GM18502 (cell line): ENCODE data around the gene ZNFX1.
"Not testable (repeated sequence)": the region's sequence is repeated elsewhere in the genome, so short reads cannot be mapped to it uniquely, and the experiment has no call there.

Experiments
- ATAC-seq: cut with Tn5 transposase; IDR thresholded peaks from one replicate; pipeline ENCODE4 v1.9.1; 2021; ENCODE audit warnings: mild to moderate bottlenecking; ENCODE audit not compliant: unreplicated experiment, poor library complexity

ZNFX1 gene

DNA sequence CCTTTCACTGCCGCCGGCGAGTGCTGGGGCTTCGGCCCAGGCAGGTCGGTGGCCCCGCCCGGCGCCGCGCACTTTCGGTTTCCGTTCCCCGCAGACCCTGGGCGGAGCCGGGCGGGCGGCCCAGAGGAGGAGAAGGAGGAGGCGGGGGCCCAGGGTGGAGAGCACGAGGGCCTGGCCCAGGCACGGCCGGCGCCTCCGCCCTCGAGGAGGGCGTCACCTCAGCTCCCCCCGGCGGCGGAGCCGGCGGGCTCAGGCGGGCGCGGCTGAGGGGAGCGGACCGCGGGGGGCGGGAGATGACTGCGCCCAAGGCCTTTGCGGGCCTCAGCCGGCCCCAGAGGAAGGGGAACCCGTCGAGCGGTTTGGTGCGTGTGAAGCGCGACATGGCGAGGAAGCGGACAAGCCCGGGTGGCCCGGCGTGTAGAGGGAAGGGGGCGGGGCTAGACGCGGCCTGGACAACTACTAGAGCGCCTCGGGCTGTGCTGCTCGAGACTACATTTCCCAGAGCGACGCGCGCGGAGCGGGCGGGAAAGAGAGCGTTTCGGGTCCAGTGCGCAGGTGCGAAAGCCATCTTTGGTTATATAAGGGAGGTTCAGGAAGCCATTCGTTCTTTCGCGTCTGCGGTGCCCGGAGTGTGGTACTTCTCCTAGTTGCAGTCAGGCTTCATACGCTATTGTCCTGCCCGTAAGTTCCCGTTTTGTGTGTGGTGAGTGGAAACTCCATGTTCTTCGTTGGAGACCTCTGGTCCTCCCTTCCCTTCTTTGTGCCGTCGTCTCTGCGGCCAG lies at the start of gene ZNFX1:
Gene ZNFX1, minus strand, starts transcription at position 22 of the 782 bp plus-strand sequence. CDS start 2,218 bp downstream, outside the sequence.
- ATAC-seq = peak; percentile 83

DNA sequence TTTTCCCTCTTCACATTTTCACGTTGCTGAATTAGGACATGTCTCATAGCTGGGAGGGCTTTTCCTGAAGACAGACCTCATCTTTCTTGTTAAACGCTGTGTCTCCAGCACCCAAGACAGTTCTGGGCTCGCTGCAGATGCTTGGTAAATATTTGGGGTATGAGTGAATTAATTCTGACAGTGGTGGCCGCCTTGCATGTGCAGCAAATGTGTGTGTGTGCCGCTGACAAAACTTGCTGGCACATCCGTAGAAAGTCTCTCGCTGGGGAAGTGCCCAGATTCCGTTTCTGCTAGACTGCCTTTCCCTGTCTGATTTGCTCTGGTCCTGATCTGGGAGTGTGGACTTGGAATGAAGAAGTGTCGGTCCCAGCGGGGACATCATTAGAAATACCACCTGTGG lies 48.2 kb upstream of the ZNFX1 start:
- ATAC-seq = no peak

DNA sequence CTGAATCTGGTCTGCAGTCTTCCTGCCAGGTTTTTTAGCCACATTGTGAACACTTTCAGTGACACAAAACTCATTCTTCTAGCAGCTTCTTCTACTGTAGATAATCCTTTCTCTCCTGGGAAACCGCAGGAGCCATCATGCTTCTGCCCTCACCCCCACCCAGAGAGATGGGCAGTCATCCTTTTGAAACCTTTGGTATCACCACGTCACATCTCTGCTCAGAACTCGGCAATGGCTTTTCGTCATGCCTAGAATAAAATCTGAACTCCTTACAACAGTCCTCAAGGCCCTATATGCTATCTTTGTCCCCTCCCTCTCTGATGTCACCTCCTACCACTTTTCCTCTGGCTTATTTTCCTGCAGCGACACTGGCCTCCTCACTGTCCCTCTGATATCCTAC lies 46.4 kb upstream of the ZNFX1 start:
- no peak for ATAC-seq

DNA sequence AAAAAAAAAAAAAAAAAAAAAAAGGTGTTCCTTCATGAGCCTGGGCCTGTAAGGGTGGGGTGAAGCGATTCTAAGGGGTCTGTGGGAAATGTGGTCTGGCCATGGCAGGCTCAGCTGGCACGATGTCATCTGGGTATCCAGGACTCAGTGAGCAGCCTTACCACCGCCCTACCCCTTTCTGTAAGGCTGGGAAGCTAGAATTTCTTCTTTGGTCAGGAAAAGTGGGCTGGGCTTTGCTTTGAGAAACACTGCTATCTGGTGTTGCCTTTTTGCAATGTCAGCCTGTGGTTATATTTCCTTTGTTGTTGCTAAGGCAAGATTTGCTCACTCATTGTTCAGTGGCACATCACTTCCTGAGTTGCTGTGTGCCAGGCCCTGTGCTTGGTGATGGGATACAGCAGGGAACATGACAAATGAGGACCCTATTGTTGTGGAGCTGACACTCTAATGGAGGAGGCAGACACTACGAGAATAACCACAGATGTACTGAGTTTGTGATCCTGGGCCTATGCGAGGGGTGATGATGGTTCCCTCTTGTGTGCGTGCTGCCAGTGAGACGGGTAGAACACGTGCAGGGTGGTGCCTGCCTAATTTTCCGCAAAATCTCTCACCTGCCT lies 45.9 kb upstream of the ZNFX1 start:
- ATAC-seq = no peak

DNA sequence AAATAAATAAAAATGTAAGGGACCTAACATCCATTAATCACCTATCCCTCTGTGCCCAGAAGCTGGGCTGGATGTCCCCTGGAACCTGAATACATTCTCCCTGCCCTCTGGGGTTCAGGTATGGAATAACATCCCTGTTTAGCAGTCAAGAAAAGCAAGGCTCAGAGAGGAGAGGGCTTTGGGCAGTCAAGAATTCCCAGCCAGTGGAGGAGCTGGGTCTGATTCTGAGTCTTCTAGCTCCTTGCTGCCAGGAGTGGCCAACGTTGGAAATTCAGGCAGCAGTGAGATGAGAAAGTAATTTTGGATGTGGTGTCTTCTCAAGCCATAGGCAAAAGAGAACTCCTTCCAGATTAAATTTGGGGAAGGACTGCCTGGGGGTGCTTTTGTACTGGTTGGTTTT lies 42.6 kb upstream of the ZNFX1 start:
- no peak for ATAC-seq

DNA sequence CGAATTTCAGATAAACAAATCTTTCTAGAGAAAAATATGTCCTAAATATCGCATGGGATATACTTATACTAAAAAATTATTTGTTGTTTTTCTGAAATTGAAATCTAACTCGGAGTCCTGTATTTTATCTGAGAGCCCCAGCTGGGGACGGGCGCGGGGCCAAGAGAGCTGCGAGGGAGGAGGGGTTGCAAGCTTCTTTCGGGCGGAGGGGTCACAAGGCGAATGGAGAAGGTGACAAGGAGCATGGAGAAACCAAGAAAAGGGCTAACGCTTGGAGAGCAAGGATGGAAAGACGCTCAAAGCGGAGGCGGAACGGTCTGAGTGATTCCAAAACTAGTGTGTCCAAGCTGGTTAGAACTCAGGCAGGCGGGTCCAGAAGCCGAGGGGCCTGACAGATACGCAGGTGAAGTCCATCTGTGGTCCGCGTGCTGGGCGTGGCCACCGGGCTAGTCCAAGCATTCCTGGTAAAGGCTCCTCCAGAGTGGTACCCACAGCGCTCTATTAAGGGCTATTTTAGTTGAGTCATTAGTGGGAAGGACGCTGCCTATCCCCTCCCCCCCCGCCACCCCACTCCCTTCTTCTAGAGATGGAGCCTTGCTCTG lies 41.5 kb upstream of the ZNFX1 start:
- no peak for ATAC-seq

DNA sequence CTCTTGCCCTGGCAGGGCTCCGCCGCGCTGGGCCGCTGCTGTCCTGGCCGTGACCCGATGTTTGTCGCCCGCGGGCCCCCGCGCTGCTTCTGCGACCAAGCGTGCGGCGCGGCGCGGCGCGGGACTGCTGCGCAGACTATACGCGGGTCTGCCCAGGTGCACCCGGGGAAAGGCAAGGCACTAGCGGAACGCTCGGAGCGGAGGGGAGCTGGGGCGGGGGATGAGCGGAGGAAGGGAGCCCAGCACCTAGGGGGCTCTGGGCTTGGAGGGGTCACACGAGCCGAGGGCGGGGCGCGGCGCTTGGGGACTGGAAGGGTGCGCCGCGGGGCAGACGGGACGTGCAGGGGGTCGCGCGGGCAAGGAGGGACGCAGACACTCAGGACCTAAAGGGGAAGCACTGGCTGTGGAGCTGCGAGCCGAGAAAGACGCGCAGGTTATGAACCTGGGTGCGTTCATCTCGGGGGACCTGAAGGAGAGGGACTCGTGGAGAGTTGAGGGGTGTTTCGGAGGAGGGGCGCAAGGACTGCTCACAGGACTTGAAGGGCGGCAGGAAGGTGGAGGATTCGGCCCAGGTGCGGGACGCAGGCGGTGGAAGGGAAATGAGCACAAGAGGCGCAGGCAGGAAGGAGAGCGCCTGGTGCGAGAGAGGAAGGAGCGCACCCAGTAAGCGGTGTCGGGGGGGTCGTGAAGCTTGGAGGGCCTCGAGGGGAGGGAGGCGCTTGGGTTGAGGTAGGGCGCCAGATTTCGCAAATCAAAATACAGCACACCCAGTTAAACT lies 40.8 kb upstream of the ZNFX1 start:
- no peak for ATAC-seq

DNA sequence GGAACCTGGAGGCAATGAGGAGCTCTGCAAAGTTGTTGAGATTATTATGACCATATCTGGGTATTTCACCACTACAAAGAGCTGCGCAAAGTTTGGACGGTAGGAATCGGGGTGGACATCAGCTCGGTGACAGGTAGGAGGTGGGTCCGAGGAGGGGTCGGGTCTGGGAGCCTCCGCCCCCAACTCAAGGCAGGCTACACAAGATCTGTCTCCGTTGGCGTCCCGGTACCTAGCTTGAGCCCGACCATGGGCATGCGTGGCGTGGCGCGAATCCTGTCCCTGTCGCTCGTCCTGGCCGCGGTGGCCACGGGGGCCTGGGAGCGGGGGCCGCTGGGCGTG lies 40.2 kb upstream of the ZNFX1 start:
- ATAC-seq = no peak

DNA sequence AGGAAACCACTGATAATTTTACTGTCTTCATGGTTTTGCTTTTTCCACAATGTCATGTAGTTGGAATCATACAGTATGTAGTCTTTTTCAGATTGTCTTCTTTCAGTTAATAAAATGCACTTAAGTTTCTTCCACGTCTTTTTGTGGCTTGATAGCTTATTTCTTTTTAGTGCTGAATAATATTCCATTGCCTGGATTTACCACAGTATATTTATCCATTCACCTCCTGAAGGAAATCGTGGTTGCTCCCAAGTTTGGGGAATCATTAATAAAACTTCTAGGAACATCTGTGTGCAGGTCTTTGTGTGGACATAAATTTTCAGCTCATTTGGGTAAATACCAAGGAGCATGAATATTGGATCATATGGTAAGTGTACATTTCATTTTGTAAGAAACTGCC lies 38.8 kb upstream of the ZNFX1 start:
- ATAC-seq = no peak

DNA sequence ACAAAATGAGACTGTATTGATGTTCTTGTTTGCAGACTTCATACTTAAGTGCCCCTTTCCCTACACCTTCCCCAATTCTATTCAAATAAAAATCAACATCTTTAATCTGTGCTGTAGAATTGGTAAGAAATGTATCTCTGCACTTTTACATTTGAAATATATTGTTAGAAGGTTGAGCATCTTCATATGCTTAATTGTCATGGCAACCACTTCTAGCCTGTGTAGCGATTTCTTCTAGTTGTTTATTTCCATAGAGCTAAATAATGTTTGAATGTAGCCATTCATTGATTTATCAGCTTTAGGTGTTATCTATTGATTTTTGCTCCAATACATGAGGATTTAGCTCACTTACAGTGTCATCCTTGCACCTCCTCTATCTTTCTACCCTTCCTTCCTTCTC lies 37.7 kb upstream of the ZNFX1 start:
- ATAC-seq = no peak

DNA sequence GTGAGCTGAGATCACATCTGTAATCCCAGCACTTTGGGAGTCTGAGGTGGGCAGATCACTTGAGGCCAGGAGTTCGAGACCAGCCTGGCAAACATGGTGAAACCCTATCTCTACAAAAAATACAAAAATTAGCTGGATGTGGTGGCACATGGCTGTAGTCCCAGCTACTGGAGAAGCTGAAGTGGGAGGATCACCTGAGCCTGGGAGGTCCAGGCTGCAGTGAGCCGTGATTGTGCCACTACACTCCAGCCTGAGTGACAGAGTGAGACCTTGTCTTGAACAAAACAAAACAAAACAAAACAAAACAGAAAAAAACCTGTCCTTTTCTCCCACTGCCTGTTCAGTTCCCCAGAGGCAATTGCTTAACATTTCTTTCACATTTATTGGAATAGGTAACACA lies 36.2 kb upstream of the ZNFX1 start:
- ATAC-seq = not testable (repeated sequence)

DNA sequence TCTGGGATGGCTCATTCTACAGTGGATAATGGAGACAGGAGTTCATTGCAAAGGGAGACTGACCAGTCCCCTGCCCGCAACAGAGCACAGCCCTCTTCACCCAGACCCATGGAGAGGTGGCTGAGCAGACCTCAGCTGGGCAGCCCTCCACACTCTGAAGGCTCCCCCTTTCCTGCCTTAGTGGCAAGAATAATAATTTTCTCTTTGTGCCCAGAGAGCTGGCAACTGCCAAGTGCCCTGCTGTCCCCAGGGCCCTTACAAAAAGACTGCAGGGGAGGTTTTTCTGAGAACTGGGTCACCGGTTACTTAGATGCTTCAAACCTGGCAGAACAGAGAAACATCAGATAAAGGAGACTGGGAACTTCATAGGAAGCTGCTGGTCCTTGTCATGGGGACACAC lies 35.4 kb upstream of the ZNFX1 start:
- no peak for ATAC-seq

DNA sequence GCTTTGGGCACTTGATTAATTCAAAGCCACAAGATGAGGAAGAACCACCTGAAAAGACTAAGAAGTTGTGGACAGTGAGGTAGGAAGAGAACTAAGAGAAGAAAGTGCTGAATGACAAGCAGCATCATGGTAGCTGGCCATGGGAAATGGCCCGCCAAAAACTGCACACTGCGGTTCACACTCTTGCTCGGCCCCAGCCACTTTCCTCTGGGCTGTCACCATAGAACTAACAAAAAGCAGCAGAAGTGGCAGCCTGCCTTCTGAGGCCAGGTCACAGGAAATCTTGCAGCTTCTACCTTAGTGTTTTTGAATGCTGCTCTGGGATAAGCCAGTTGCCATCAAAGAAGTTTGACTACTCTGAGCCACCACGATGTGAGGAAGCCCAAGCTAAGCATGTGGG lies 34.8 kb upstream of the ZNFX1 start:
- no peak for ATAC-seq

DNA sequence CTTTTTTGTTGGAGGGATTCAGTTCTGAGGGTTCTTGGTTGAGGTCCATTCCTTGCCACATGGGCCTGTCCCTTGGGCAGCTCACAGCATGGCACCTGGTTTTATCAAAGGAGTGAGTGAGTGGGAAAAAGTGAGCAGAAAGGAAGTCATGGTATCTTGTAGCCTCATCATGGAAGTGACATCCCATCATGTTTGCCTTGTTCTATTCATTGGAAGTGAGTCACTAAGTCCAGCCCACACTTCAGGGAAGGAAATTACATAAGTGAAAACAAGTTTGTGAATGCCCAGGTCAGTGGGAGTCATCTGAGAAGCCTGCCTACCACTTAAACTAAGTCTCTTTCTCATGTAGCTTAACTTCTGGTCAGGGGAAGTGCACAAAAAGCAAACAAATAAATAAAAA lies 32.8 kb upstream of the ZNFX1 start:
- ATAC-seq = no peak

DNA sequence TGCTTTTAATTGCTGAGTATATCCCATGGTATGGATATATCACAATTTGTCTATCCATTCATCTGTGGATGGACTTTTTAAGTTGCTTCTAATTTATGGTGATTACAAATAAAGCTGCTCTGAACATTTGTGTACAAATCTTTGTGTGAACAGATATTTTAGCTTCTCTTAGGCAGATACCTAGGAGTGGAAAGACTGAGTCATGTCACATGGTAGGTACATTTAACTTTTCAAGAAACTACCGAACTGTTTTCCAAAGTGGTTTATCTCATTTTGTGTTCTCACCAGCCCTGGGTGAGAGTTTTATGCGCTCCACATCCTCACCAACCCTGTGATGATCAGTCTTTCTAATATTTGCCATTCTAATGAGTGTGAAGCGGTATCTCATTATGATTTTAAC lies 31.0 kb upstream of the ZNFX1 start:
- ATAC-seq = no peak

DNA sequence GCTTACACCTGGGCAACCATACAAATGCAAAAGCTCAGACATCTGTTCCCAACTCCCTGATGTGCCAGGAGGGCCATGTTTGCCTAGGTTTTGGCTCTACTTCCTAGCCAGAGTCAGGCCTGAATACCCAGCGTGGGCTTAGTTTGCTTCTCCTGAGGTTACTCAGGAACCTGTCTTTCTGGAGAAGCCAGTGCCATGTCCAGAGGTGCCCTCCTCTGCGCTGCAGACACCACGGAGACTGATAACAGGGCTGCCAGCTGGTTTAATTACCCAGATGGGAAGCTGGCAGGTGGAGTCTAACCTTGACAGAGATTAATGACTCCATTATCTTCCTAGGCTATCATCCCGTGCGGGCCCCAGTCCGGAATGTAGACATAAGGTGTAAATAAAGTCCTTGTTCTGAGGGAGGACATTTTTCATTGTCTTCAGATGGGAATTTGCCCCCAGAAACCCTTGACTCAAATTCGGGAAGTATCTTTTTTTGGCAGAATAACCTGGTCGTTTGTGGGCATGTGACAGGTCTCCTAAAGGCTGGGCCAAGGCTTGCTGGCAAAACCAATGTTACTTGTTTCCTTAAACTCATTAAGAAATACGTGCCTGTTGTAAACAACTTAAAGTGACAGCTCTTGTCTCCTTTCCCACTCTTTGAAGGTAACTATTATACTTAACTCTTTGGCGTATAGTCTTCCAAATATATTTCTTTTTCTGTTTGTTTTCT lies 29.2 kb upstream of the ZNFX1 start:
- no peak for ATAC-seq

DNA sequence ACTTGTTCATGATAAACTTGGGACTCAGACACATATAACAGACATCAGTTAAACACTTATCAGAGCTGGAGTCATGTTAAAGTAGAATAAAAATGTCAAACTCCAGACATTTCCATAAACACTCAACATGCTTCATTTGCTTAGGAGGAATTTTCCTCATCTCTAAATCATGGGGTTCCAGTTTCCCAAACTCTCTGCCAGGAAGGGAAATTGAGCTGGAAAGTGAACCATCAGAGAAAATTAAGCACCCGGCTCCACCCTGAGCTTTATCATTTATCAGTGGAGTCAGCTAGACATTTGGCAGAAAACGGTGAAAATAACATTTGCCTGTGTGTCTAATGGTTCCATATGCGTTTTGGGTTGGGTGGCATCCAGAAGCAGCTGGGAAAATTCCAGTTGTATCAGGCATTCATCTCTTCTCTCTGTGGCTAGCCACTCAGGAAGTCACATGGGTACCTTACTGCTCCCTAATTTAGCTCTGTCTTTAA lies 25.3 kb upstream of the ZNFX1 start:
- no peak for ATAC-seq

DNA sequence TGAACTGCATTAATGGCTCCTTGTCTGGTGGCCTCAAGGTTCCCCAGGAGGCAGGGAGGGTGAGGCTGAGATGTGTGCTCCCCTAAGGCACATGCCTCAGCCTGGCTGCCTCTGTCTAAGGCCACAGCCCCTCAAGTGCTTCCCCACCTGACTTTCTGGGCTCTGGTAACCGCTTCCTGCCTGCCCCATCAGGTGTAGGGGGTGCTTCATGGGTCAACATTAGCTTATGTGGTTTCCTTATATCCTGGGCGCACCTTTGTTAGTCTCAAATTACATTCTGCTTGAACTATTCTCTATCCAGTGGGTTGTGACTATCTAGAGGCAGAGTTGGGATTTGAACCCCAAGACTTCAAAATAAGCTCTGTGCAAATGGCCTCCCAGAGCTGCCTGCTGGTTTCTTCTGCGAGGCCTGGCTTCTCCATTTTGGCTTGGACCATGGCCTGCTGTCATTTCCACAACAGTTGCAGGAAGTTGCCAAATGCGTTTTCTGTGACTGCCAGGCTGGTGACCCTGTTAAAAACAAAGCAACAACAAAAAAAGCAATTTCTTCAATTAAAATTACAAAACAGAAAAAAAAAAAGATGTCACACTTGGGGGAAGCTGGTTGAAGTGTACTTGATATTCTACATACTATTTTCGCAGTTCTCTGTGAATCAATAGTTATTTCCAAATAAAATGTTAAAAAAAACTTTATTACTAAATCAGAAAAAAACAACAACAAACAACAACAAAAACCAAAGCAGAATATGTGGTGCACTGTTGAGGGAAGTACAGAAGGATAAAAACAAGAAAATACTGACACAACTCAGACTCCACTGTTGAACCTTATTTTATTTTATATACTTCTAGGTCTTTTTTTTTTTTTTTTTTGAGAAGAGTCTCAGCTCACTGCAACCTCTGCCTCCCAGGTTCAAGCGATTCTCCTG lies 20.0 kb upstream of the ZNFX1 start:
- no peak for ATAC-seq

DNA sequence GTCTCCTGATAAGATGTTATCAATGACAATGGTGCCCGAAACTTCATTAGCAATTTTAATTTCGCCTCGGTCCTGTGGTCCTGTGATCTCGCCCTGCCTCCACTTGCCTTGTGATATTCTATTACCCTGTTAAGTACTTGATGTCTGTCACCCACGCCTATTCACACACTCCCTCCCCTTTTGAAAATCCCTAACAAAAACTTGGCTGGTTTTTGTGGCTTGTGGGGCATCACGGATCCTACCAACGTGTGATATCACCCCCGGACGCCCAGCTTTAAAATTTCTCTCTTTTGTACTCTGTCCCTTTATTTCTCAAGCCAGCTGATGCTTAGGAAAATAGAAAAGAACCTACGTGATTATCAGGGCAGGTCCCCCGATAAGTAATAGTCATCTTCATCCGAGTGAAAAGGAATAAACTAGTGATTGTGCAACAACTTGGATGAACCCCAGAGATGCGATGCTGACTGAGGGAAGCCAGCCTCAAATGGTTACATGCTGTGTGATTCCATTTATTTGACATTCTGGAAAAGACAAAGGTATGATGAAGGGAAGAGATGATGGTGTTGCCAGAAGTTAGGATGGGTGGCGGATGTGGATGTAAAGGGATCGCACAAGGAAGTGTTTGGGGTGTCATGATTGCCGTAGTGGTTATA lies 16.3 kb upstream of the ZNFX1 start:
- not testable (repeated sequence) for ATAC-seq
